Esophagus muscularis mucosa (tissue), 4 donors: ENCODE data around the gene ATP2B1.

ENCODE experiments used
- EP300 ChIP-seq: sonication (generic); formaldehyde crosslinking; IDR thresholded peaks from one replicate; pipeline ENCODE4 v1.6.1; 2017; ENCODE audit warnings: antibody characterized with exemption
- POLR2A ChIP-seq: fragments of 450-650 bp; IDR thresholded peaks from one replicate; pipeline ENCODE4 v1.6.1; 2017; ENCODE audit warnings: antibody characterized with exemption, moderate library complexity, mild to moderate bottlenecking, low read depth
- POLR2AphosphoS5 ChIP-seq, 2 donors: sonication (generic); formaldehyde crosslinking; IDR thresholded peaks; one replicate each; pipeline ENCODE4 v1.6.1; 2017; ENCODE audit warnings: antibody characterized with exemption in 2 of 2
- TF ChIP-seq, protein P1 (sequence below), 3 experiments: fragments of 200-600 bp in 2 of 3; fragments of 450-650 bp in 1 of 3; sonication (generic) in 2 of 3; IDR thresholded peaks; one replicate each; pipeline ENCODE4 v1.5.1; 2017 to 2019; ENCODE audit warnings: antibody characterized with exemption in 3 of 3, mild to moderate bottlenecking in 2 of 3, moderate library complexity in 1 of 3

- TF ChIP-seq, protein P1, sequence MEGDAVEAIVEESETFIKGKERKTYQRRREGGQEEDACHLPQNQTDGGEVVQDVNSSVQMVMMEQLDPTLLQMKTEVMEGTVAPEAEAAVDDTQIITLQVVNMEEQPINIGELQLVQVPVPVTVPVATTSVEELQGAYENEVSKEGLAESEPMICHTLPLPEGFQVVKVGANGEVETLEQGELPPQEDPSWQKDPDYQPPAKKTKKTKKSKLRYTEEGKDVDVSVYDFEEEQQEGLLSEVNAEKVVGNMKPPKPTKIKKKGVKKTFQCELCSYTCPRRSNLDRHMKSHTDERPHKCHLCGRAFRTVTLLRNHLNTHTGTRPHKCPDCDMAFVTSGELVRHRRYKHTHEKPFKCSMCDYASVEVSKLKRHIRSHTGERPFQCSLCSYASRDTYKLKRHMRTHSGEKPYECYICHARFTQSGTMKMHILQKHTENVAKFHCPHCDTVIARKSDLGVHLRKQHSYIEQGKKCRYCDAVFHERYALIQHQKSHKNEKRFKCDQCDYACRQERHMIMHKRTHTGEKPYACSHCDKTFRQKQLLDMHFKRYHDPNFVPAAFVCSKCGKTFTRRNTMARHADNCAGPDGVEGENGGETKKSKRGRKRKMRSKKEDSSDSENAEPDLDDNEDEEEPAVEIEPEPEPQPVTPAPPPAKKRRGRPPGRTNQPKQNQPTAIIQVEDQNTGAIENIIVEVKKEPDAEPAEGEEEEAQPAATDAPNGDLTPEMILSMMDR (IDR thresholded peaks at IDR 0.05), result no peak
- TF ChIP-seq POLR2A (no peak), POLR2AphosphoS5 (IDR thresholded peaks at IDR 0.05) (no peak), EP300 (no peak)
These were observed 2.5 kb upstream of the ATP2B1 start for GRCh38 chr12:89710873-89711750.
